ENCODE data around the gene CFAP58.

The CFAP58 gene

GRCh38 chr10:104340641-104341040 lies 13.0 kb upstream of the CFAP58 start:
- H3K36me3 ChIP-seq, result no peaks in the 10 kb centered on the region
- TF ChIP-seq CTCF (IDR thresholded peaks at IDR 0.05), result no peak
- peak overlapping the region; percentile 99 for H3K27ac ChIP-seq
- no peak overlapping the region for H3K4me3 ChIP-seq (ENCODE audit: low read depth in 1 of 2, low read length in 1 of 2)
- no peaks in the 10 kb centered on the region for H3K27me3 ChIP-seq
- no peaks in the 10 kb centered on the region for H3K9me3 ChIP-seq
- H3K4me1 ChIP-seq (ENCODE audit: control insufficient read depth in 1 of 2, insufficient read depth in 1 of 2, low read depth in 1 of 2, low read length in 1 of 2), result peaks cover 35 to 37% of the 10 kb centered on the region in 2 experiments

- H3K36me3 ChIP-seq, result no peaks in the 10 kb centered on the region
- no peak for TF ChIP-seq CTCF (IDR thresholded peaks at IDR 0.05)
- no peaks in the 10 kb centered on the region for H3K27me3 ChIP-seq
- peaks cover 43 to 49% of the 10 kb centered on the region in 2 experiments for H3K4me1 ChIP-seq (ENCODE audit: control insufficient read depth in 1 of 2, insufficient read depth in 1 of 2, low read depth in 1 of 2, low read length in 1 of 2)
- H3K4me3 ChIP-seq (ENCODE audit: low read depth in 1 of 2, low read length in 1 of 2), result no peak overlapping the region
- H3K27ac ChIP-seq, result no peak overlapping the region
- no peaks in the 10 kb centered on the region for H3K9me3 ChIP-seq
Observed at GRCh38 chr10:104342941-104343411, 10.7 kb upstream of the CFAP58 start.

GRCh38 chr10:104344219-104344618 lies 9.4 kb upstream of the CFAP58 start:
- no peak overlapping the region for H3K4me3 ChIP-seq (ENCODE audit: low read depth in 1 of 2, low read length in 1 of 2)
- no peaks in the 10 kb centered on the region for H3K36me3 ChIP-seq
- no peak for TF ChIP-seq CTCF (IDR thresholded peaks at IDR 0.05)
- no peaks in the 10 kb centered on the region for H3K9me3 ChIP-seq
- no peak overlapping the region for H3K27ac ChIP-seq
- no peaks in the 10 kb centered on the region for H3K27me3 ChIP-seq
- peaks cover 53 to 57% of the 10 kb centered on the region in 2 experiments for H3K4me1 ChIP-seq (ENCODE audit: control insufficient read depth in 1 of 2, insufficient read depth in 1 of 2, low read depth in 1 of 2, low read length in 1 of 2)

GRCh38 chr10:104345515-104345914 lies 8.1 kb upstream of the CFAP58 start:
- H3K9me3 ChIP-seq, result no peaks in the 10 kb centered on the region

GRCh38 chr10:104345941-104346340 lies 7.7 kb upstream of the CFAP58 start:
- Histone ChIP-seq H3K36me3 (no peaks in the 10 kb centered on the region), H3K4me3 (ENCODE audit: low read depth in 1 of 2, low read length in 1 of 2) (peak overlapping the region in 1 of 2 experiments; percentile 12), H3K9me3 (no peaks in the 10 kb centered on the region), H3K27me3 (no peaks in the 10 kb centered on the region), H3K27ac (peak overlapping the region; percentile 85), H3K4me1 (ENCODE audit: control insufficient read depth in 1 of 2, insufficient read depth in 1 of 2, low read depth in 1 of 2, low read length in 1 of 2) (peaks cover 56 to 58% of the 10 kb centered on the region in 2 experiments)
- TF ChIP-seq CTCF (IDR thresholded peaks at IDR 0.05), result no peak

More at GRCh38 chr10:104345515-104345914, 8.1 kb upstream of the CFAP58 start:
- Histone ChIP-seq H3K36me3 (no peaks in the 10 kb centered on the region), H3K27me3 (no peaks in the 10 kb centered on the region), H3K4me1 (ENCODE audit: control insufficient read depth in 1 of 2, insufficient read depth in 1 of 2, low read depth in 1 of 2, low read length in 1 of 2) (peaks cover 53 to 57% of the 10 kb centered on the region in 2 experiments), H3K27ac (peak overlapping the region; percentile 85), H3K4me3 (ENCODE audit: low read depth in 1 of 2, low read length in 1 of 2) (no peak overlapping the region)
- TF ChIP-seq CTCF (IDR thresholded peaks at IDR 0.05), result no peak
